Measurements from ENCODE around the gene TTC22.

The TTC22 gene

DNA sequence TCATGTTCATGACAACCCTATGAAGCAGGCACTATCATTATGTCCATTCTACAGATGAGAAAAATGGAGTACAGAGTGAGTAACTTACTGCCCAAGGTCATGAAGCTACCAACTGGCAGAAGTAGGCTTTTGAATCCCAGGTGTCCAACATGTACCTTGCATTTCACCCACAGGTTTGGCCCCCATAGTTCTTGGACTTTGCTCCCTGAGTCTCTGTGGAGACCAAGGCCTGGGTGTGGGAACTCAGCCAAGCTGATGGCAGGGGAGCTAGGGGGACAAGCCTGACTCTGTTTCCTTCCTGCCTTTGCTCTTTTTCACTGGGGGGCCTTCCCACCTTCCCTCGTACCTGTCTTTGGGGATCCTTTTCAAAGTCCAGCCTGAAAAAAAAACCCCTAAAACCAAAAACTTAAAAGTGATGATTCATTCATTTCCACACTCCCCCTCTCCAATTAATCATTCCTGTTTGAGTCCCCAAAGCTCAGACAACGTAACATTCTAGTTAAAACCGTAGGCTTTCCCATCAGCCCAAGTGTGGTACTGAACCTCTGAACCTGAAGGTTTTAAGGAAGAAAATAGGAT lies 8.5 kb upstream of the TTC22 start:
- Histone ChIP-seq H3K9me3 (no peaks in the 10 kb centered on the region), H3K4me2 (no peak overlapping the region), H3K36me3 (no peaks in the 10 kb centered on the region), H3K9ac (no peak overlapping the region), H3K4me3 (no peak overlapping the region), H3K27me3 (no peaks in the 10 kb centered on the region), H4K20me1 (no peaks in the 10 kb centered on the region), H3K4me1 (no peaks in the 10 kb centered on the region), H3K27ac (no peak overlapping the region)
- TF ChIP-seq Cebpa-rat (IDR thresholded peaks at IDR 0.05), result no peak

- Histone ChIP-seq H4K20me1 (no peaks in the 10 kb centered on the region), H3K36me3 (no peaks in the 10 kb centered on the region), H3K27ac (no peak overlapping the region), H3K4me1 (no peaks in the 10 kb centered on the region), H3K4me2 (no peak overlapping the region), H3K9me3 (no peaks in the 10 kb centered on the region), H3K4me3 (no peak overlapping the region), H3K9ac (no peak overlapping the region), H3K27me3 (no peaks in the 10 kb centered on the region)
- TF ChIP-seq Cebpa-rat (IDR thresholded peaks at IDR 0.05), result no peak
These were observed 7.5 kb upstream of the TTC22 start for GRCh38 chr1:54808443-54809207.

- TF ChIP-seq Cebpa-rat (IDR thresholded peaks at IDR 0.05), result no peak
- Histone ChIP-seq H3K4me1 (no peaks in the 10 kb centered on the region), H4K20me1 (no peaks in the 10 kb centered on the region), H3K9me3 (no peaks in the 10 kb centered on the region), H3K4me3 (no peak overlapping the region), H3K36me3 (no peaks in the 10 kb centered on the region), H3K27ac (no peak overlapping the region), H3K4me2 (no peak overlapping the region), H3K9ac (no peak overlapping the region), H3K27me3 (no peaks in the 10 kb centered on the region)
These were observed 6.6 kb upstream of the TTC22 start for GRCh38 chr1:54807756-54808155.

DNA sequence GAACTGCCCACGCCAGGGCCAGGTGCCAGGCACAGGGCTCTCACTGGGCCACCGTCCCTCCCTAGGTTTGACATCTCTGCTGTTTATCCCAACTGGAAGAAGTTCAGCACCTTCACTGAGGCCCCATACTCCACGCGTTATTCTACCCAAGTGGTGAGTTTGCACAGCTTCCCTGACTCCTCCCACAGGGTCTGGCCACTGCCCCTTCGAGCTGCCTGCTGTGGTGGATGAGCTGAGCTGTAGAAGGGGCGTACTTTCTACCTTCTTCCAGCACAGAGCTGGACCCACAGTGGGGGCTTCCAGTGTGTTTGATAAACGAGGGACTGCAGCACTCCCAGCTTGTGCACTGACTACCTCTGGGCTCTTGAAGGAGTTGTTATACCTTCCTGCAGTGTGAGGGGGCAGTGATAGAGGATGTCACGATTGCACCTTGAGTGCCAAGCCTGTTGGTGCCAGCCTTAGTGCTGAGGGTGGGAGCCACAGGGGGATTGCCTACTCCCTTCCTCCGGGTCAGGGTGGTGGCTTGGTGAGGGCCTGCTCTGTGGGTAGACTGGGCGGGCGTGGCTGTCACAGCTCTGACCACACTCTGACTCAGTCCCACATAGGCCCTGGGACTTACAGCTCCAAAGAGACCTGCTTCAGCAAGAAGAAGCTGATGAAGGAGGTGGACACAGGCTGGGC lies 5.9 kb upstream of the TTC22 start:
- no peaks in the 10 kb centered on the region for H3K4me1 ChIP-seq
- no peak for TF ChIP-seq Cebpa-rat (IDR thresholded peaks at IDR 0.05)
- no peak overlapping the region for H3K27ac ChIP-seq
- H3K27me3 ChIP-seq, result no peaks in the 10 kb centered on the region
- no peaks in the 10 kb centered on the region for H3K9me3 ChIP-seq
- no peaks in the 10 kb centered on the region for H3K36me3 ChIP-seq
- H3K4me3 ChIP-seq, result no peak overlapping the region
- no peaks in the 10 kb centered on the region for H4K20me1 ChIP-seq
- no peak overlapping the region for H3K4me2 ChIP-seq
- H3K9ac ChIP-seq, result no peak overlapping the region

DNA sequence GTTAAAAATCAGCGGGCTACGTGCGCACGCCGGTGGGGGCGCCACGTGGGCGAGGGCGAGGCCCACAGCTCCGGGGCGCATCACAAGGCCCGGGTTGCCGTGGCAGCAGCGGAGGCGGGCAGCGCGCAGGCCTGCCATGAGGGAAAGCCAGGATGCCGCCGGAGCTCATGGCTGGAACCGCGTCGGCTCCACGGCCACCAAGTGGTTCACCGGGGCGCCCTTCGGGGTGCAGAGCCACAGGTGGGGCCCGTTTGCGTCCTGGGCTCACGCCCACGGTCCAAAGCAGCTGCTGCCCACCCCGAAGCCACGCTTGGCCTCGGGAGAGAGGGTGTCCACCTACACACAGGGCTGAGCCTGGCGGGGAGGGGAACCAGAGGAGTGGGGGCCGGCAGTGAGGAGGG lies 4.9 kb upstream of the TTC22 start:
- no peak overlapping the region for H3K4me3 ChIP-seq
- H3K4me1 ChIP-seq, result no peaks in the 10 kb centered on the region
- no peaks in the 10 kb centered on the region for H4K20me1 ChIP-seq
- no peak overlapping the region for H3K9ac ChIP-seq
- H3K27me3 ChIP-seq, result no peaks in the 10 kb centered on the region
- H3K4me2 ChIP-seq, result no peak overlapping the region
- TF ChIP-seq Cebpa-rat (IDR thresholded peaks at IDR 0.05), result no peak
- no peaks in the 10 kb centered on the region for H3K9me3 ChIP-seq
- H3K27ac ChIP-seq, result no peak overlapping the region
- no peaks in the 10 kb centered on the region for H3K36me3 ChIP-seq

GRCh38 chr1:54805466-54805865 lies 4.3 kb upstream of the TTC22 start:
- no peak overlapping the region for H3K9ac ChIP-seq
- TF ChIP-seq Cebpa-rat (IDR thresholded peaks at IDR 0.05), result no peak
- H3K4me1 ChIP-seq, result no peaks in the 10 kb centered on the region
- H3K27me3 ChIP-seq, result no peaks in the 10 kb centered on the region
- H3K4me2 ChIP-seq, result no peak overlapping the region
- no peaks in the 10 kb centered on the region for H3K36me3 ChIP-seq
- no peaks in the 10 kb centered on the region for H4K20me1 ChIP-seq
- H3K9me3 ChIP-seq, result no peaks in the 10 kb centered on the region
- H3K4me3 ChIP-seq, result no peak overlapping the region
- no peak overlapping the region for H3K27ac ChIP-seq

DNA sequence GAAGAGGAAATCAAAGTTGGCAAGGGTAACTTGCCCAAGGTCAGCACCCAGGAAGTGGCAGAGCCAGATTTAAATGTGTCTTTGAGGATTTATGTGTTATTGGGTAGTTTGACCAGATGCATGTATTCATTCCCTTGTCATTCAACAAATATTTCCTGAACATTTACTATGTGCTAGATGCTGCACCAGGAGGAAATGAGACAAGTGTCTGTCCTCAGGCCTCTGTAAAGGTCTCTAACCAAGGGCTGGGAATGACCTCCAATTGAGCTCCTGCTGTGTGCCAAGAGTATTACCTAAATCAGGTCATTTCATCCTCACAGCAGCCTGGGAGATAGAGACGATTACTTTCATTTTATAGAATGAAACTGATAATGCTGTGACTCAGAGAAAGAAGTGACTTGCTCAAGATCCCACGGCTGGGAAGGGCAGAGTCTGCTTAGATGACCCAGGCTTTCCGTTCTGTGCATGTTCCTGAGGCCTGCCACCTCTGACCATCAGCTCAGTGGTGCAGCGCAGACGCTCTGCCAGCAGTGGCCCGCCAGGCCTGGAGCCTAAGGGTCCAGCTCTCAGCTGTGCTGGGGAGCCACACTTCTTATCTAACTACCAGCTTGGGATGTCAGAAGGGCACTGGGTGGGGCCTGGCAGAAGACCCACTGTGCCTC lies 3.5 kb upstream of the TTC22 start:
- H3K4me1 ChIP-seq, result no peaks in the 10 kb centered on the region
- no peaks in the 10 kb centered on the region for H3K27me3 ChIP-seq
- H3K9ac ChIP-seq, result no peak overlapping the region
- no peak overlapping the region for H3K4me3 ChIP-seq
- H3K9me3 ChIP-seq, result no peaks in the 10 kb centered on the region
- TF ChIP-seq Cebpa-rat (IDR thresholded peaks at IDR 0.05), result no peak
- no peak overlapping the region for H3K4me2 ChIP-seq
- H3K27ac ChIP-seq, result no peak overlapping the region
- no peaks in the 10 kb centered on the region for H4K20me1 ChIP-seq
- H3K36me3 ChIP-seq, result no peaks in the 10 kb centered on the region

DNA sequence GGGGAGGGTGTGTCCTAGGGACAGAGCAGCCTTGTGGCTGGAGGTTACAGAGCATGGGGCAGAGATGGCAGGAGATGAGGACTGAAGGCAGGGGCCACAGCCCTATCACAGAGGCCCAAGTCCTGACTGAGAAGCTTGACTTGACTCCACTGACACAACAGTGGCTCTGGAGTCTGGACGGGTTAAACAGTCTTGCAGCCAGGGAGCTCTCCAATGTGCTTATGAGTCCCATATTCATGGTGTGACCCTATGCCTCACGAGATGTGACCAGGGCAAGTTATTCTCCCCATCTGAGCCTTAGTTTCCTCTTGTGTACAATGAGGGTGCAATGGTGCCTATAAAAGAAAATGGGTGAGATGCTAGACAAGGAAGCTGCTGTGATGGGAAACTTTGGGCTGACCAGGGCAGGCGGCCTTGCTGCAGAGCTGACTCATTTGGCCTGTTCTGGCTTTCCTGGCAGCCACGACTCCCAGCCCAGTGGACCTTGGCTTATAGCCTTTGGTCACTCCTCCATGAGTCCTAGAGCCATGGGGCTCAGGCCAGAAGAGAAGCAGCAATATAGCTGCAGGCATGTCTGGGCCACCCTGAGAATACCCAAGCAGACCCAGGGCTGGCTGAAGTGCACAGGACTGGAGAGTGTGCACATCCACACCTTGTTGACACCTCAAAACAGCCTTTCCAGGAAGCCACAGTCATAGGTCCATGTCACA lies 2.8 kb upstream of the TTC22 start:
- Histone ChIP-seq H3K36me3 (no peaks in the 10 kb centered on the region), H3K9me3 (no peaks in the 10 kb centered on the region), H3K4me3 (no peak overlapping the region), H4K20me1 (no peaks in the 10 kb centered on the region), H3K27me3 (no peaks in the 10 kb centered on the region), H3K4me1 (0 out of 2 replicates have a peak, but pooled peaks cover 3% of the 10 kb centered on the region), H3K27ac (no peak overlapping the region), H3K4me2 (no peak overlapping the region), H3K9ac (no peak overlapping the region)
- TF ChIP-seq Cebpa-rat (IDR thresholded peaks at IDR 0.05), result no peak

DNA sequence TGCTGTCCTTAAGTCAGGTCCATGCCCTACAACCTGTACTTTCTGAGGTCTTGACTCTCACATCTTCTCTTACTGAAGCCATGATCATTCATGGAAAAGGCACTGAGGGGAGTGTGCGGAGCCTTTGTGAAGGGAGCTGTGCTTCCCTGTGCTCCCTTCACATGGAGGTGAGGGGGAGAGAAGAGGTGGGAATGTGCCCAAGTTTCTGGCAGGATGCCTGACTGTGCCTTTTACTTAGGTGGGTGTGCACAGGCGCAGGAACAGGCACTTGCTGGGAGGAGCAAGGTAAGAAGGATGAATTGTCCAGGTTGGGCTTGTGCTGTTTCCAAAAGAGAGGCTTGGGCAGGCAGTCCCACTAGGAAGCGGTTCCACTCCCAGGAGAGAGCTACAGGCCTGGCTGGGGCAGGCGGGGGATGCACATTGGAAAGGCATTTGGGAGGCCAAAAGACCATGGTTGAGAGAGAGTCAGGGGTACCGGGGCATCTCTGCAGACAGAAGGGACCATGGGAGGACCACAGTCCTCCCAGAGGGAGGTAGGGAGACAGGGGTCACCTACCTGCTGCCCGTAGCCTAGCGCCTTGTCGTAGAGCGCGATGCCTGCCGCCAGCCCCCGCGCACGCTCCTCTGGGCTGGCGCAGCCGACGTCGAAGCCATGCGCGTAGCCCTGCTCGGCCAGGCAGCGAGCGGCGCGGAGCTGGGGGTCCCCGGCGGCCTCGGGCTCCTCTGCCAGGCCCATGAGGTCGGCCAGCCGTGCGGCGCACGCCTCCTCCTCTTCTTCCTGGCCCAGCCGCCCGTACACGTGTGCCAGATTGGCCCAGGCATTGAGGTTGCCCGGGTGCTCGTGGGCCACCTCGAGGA lies 853 bp downstream of the TTC22 start:
- no peaks in the 10 kb centered on the region for H4K20me1 ChIP-seq
- H3K9ac ChIP-seq, result no peak overlapping the region
- no peak for TF ChIP-seq Cebpa-rat (IDR thresholded peaks at IDR 0.05)
- no peaks in the 10 kb centered on the region for H3K36me3 ChIP-seq
- no peak overlapping the region for H3K27ac ChIP-seq
- H3K4me1 ChIP-seq, result 0 out of 2 replicates have a peak, but pooled peaks cover 4% of the 10 kb centered on the region
- no peaks in the 10 kb centered on the region for H3K27me3 ChIP-seq
- no peak overlapping the region for H3K4me2 ChIP-seq
- no peaks in the 10 kb centered on the region for H3K9me3 ChIP-seq
- no peak overlapping the region for H3K4me3 ChIP-seq
